Measurements from ENCODE around the gene RABEP1.

GRCh38 chr17:5234645-5235576, 47.2 kb upstream of the RABEP1 start, which contains the start of gene SCIMP:
- TF ChIP-seq, protein P1, sequence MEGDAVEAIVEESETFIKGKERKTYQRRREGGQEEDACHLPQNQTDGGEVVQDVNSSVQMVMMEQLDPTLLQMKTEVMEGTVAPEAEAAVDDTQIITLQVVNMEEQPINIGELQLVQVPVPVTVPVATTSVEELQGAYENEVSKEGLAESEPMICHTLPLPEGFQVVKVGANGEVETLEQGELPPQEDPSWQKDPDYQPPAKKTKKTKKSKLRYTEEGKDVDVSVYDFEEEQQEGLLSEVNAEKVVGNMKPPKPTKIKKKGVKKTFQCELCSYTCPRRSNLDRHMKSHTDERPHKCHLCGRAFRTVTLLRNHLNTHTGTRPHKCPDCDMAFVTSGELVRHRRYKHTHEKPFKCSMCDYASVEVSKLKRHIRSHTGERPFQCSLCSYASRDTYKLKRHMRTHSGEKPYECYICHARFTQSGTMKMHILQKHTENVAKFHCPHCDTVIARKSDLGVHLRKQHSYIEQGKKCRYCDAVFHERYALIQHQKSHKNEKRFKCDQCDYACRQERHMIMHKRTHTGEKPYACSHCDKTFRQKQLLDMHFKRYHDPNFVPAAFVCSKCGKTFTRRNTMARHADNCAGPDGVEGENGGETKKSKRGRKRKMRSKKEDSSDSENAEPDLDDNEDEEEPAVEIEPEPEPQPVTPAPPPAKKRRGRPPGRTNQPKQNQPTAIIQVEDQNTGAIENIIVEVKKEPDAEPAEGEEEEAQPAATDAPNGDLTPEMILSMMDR (IDR thresholded peaks at IDR 0.05): no peak
- TF ChIP-seq POLR2A (IDR thresholded peaks at IDR 0.05): no peak
